Body of pancreas (tissue), 4 donors: Measurements from ENCODE around the gene GALP. TPM values are rescaled to one million over a fixed set of nuclear protein-coding genes. Genes with fewer than 3 reads are reported as not detected.
"Not testable (repeated sequence)": the region's sequence is repeated elsewhere in the genome, so short reads cannot be mapped to it uniquely, and the experiment has no call there.

Source experiments
- ATAC-seq: fragments of 150-250 bp; one replicate; pipeline ENCODE4 v1.9.1; 2016
- DNase-seq, 4 donors: peaks; one replicate each; pipeline ENCODE4 v3.0.0-alpha.2; 2019
- H3K27ac ChIP-seq, 4 donors: fragments of 200-600 bp; sonication (generic); 1 replicate in 3 of 4; 2 replicates in 1 of 4; pipeline versions ENCODE4 v1.5.1 to v1.6.1; 2016 to 2019; ENCODE audit warnings: mild to moderate bottlenecking in 1 of 4, mixed read lengths in 1 of 4, moderate library complexity in 1 of 4
- H3K27me3 ChIP-seq, 2 donors: fragments of 200-600 bp; sonication (generic); one replicate each; pipeline ENCODE4 v1.6.0; 2016; ENCODE audit warnings: mild to moderate bottlenecking in 1 of 2
- H3K36me3 ChIP-seq, 2 donors: fragments of 200-600 bp; sonication (generic); replicated peaks in 1 of 2; 2 replicates each; pipeline ENCODE4 v1.5.1; 2016; ENCODE audit warnings: low read depth in 2 of 2; ENCODE audit not compliant: insufficient read depth in 1 of 2
- H3K4me1 ChIP-seq: fragments of 200-600 bp; sonication (generic); one replicate; pipeline ENCODE4 v1.6.0; 2016
- H3K4me3 ChIP-seq, 2 donors: fragments of 200-600 bp; sonication (generic); 1 replicate in 1 of 2; 2 replicates in 1 of 2; pipeline ENCODE4 v1.5.1; 2016 to 2019
- H3K9me3 ChIP-seq, 3 donors: fragments of 200-600 bp; sonication (generic); 1 replicate in 2 of 3; 2 replicates in 1 of 3; pipeline ENCODE4 v1.5.1; 2016
- CTCF ChIP-seq, 7 experiments: fragments of 450-650 bp in 4 of 7; fragments of 200-600 bp in 3 of 7; sonication (generic) in 3 of 7; IDR thresholded peaks; one replicate each; pipeline ENCODE4 v1.5.1; 2016 to 2019; ENCODE audit warnings: antibody characterized with exemption in 7 of 7
- POLR2A ChIP-seq, 3 donors: fragments of 450-650 bp; IDR thresholded peaks; one replicate each; pipeline ENCODE4 v1.6.1; 2016; ENCODE audit warnings: antibody characterized with exemption in 3 of 3, mild to moderate bottlenecking in 2 of 3
- WGBS, 2 donors: methylation state at CpG; one replicate each; pipeline ENCODE4 v1.1.5; 2017; 5-methylcytosine and 5-hydroxymethylcytosine counted together
- intact Hi-C: fragments of 100-400 bp; cut with DNase I; formaldehyde crosslinking; loops from one replicate; pipeline ENCODE4 v1.15.1; 2023
- total RNA-seq, 2 donors: library from RNA; depleted of rRNA; stranded (reverse); fragments of >200 nt; gene quantifications; one replicate each; pipeline ENCODE4 v1.1.0, GENCODE V29; 2016

Gene GALP
- total RNA-seq, 2 donors from 2014 or later = not detected

GRCh38 chr19:56191115-56191514 is 15.3 kb downstream of the GALP start:
- Histone ChIP-seq H3K27ac (no peak overlapping the region), H3K4me3 (no peak overlapping the region), H3K36me3 (no peaks in the 10 kb centered on the region), H3K4me1 (no peaks in the 10 kb centered on the region), H3K27me3 (no peaks in the 10 kb centered on the region), H3K9me3 (no peaks in the 10 kb centered on the region)
- ATAC-seq = no peak
- 70% methylated on average over 7 of the region's 7 CpGs for WGBS, 2 donors
- no peak for TF ChIP-seq POLR2A (IDR thresholded peaks at IDR 0.05)
- no peak for TF ChIP-seq CTCF (IDR thresholded peaks at IDR 0.05)
- DNase-seq = no peak
- intact Hi-C loops = no loop called here

GRCh38 chr19:56191711-56192110 is 15.9 kb downstream of the GALP start:
- TF ChIP-seq POLR2A (IDR thresholded peaks at IDR 0.05) (no peak), CTCF (IDR thresholded peaks at IDR 0.05) (no peak)
- Histone ChIP-seq H3K27ac (no peak overlapping the region), H3K36me3 (no peaks in the 10 kb centered on the region), H3K9me3 (no peaks in the 10 kb centered on the region), H3K4me1 (no peaks in the 10 kb centered on the region), H3K27me3 (no peaks in the 10 kb centered on the region), H3K4me3 (no peak overlapping the region)
- no peak for DNase-seq
- no peak for ATAC-seq
- intact Hi-C loops = no loop called here
- WGBS, 2 donors = 59 to 72% methylated on average over 10 of the region's 10 CpGs

GRCh38 chr19:56193981-56194640 is 18.3 kb downstream of the GALP start:
- DNase-seq (no peak), ATAC-seq (no peak)
- Histone ChIP-seq H3K27ac (no peak overlapping the region), H3K27me3 (no peaks in the 10 kb centered on the region), H3K36me3 (no peaks in the 10 kb centered on the region), H3K4me3 (no peak overlapping the region), H3K9me3 (no peaks in the 10 kb centered on the region), H3K4me1 (no peaks in the 10 kb centered on the region)
- TF ChIP-seq CTCF (IDR thresholded peaks at IDR 0.05) (no peak), POLR2A (IDR thresholded peaks at IDR 0.05) (no peak)
- 68 to 78% methylated on average over 12 of the region's 12 CpGs for WGBS, 2 donors
- intact Hi-C loops = no loop called here

GRCh38 chr19:56197646-56198045 is 21.8 kb downstream of the GALP start, which contains the start of gene ZSCAN5B:
TSS of gene ZSCAN5B (minus strand) at chr19:56197783. CDS start at chr19:56193052, 4,731 bp downstream.
- H3K27me3 ChIP-seq, ATAC-seq, H3K27ac ChIP-seq, H3K4me1 ChIP-seq, DNase-seq, intact Hi-C loops, H3K4me3 ChIP-seq, H3K36me3 ChIP-seq, H3K9me3 ChIP-seq: not testable (repeated sequence)
- WGBS, 2 donors = 84 to 85% methylated on average over 22 to 23 of the region's 23 CpGs

- TF ChIP-seq POLR2A (IDR thresholded peaks at IDR 0.05) = no peak
- Histone ChIP-seq H3K4me1 (no peaks in the 10 kb centered on the region), H3K4me3 (no peak overlapping the region), H3K9me3 (no peaks in the 10 kb centered on the region), H3K36me3 (no peaks in the 10 kb centered on the region), H3K27ac (no peak overlapping the region), H3K27me3 (no peaks in the 10 kb centered on the region)
- WGBS, 2 donors = 48 to 57% methylated on average over 7 of the region's 7 CpGs
- no peak for ATAC-seq
- intact Hi-C loops = no loop called here
- no peak for DNase-seq
Measured at GRCh38 chr19:56199687-56200086, 23.9 kb downstream of the GALP start.

- intact Hi-C loops = no loop called here
- WGBS, 2 donors = 77 to 79% methylated on average over 3 of the region's 3 CpGs
- H3K4me1 ChIP-seq = no peaks in the 10 kb centered on the region
- H3K9me3 ChIP-seq = no peaks in the 10 kb centered on the region
- H3K27ac ChIP-seq = no peak within 1 kb of the TSS
- DNase-seq = no peak
- no peaks in the 10 kb centered on the region for H3K36me3 ChIP-seq
- no peaks in the 10 kb centered on the region for H3K27me3 ChIP-seq
- ATAC-seq = no peak
- TF ChIP-seq POLR2A (IDR thresholded peaks at IDR 0.05) (no peak), CTCF (IDR thresholded peaks at IDR 0.05) (no peak)
- no peak within 1 kb of the TSS for H3K4me3 ChIP-seq
Measured at GRCh38 chr19:56201973-56202372, 26.2 kb downstream of the GALP start, which contains the start of gene ZSCAN5C. TSS of gene ZSCAN5C (plus strand) at chr19:56202273. CDS start at chr19:56205914, 3,641 bp downstream.

- DNase-seq, H3K27me3 ChIP-seq, intact Hi-C loops, H3K4me3 ChIP-seq, ATAC-seq, H3K36me3 ChIP-seq, H3K9me3 ChIP-seq, H3K27ac ChIP-seq, H3K4me1 ChIP-seq: not testable (repeated sequence)
- WGBS, 2 donors = 64 to 72% methylated on average over 5 of the region's 5 CpGs
Measured at GRCh38 chr19:56207581-56207980, 31.8 kb downstream of the GALP start.
